Dermis blood vessel endothelial cell (primary cell): Measurements from ENCODE around the gene PLB1. TPM values are rescaled to one million over a fixed set of nuclear protein-coding genes. Genes with fewer than 3 reads are reported as not detected.

Experiments used
- DNase-seq: peaks from one replicate; pipeline ENCODE4 v3.0.0; 2010
- total RNA-seq: library from RNA; depleted of rRNA; stranded (reverse); fragments of >200 nt; gene quantifications from 2 replicates; pipeline ENCODE4 v1.2.3, GENCODE V29; 2014

Gene PLB1
- total RNA-seq, 1 donor from 2014 or later: 1.0 TPM

DNA sequence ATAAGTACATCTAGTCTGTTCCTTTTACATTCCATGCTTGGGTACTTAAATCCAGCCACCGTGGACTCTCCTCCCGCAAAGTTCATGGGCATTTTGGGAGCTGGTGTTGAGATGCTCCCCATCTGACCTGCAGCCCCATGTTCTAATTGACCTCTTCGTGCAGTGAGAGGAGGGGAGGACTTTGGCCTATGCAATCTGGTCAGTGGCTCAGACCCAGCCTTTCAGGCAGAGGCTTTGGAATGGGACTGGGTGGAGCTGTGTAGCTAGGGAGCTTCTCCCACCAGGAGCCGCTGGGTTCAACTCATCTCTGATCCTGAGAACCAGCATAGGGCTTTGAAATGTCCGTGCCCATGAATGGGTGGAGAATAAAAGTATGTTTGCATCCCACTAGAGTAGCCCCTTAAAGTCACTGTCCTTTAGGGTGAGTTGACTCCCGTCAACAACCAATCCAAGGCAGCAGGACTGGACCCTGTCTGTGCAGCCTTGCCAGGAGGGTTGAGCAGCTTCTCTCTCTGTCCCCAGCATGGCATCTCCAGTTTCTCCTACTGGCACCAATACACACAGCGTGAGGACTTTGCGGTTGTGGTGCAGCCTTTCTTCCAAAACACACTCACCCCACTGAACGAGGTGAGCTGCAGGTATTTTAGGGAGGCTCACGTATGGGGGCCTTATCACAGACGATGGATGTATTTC, 135.8 kb downstream of the PLB1 start:
- DNase-seq: no peak

DNA sequence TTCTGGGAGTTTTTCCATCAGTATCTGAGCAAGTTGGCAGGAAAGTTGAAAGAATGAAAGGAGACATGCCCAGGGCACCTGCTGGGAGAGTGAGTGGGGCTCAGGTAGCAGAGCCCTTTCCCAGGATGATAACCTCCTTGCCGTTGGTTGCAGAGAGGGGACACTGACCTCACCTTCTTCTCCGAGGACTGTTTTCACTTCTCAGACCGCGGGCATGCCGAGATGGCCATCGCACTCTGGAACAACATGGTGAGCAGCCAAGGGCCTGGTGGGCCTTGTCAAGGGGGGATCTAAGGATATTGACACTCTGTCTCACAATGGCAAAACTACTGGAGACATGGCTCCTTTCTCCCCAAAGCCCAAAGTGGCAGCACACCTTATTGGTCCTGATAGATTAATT, 136.9 kb downstream of the PLB1 start:
- no peak for DNase-seq

DNA sequence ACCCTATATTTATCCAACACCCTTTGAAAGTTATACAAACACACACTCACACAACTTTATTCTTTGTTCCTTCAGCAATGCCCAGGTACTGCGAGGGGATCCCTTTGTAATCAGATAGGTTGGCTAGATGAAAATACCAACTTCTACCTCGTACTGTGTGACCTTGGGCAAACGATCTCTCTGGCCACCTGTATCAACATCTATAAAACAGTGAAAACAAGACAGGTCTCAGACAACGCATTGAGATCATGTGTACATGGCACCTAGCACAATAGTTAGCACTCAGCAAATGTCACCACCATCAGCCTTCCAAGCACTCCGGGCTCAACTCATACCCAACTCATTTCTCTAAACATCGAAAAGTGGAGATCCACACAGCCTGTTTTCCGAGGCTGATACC, 137.3 kb downstream of the PLB1 start:
- DNase-seq: no peak

DNA sequence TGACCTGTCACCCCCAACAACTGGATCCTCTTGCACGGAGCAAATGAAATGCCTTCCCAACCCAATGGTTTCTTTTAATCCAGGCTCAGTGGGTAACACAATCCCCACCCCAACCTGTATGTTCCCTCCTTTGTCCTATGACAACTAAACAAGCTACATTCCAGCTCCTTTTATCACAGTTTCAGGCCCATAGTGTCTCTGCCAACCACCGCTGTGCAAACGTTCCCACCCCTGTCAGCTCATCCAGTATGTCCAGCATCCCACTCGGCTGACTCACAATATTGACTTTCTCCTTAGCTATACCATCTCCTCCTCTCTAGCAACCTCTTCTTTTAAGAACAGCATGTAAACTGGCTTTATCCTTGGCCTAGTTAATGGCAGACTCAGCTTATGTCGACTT, 137.9 kb downstream of the PLB1 start:
- no peak for DNase-seq

DNA sequence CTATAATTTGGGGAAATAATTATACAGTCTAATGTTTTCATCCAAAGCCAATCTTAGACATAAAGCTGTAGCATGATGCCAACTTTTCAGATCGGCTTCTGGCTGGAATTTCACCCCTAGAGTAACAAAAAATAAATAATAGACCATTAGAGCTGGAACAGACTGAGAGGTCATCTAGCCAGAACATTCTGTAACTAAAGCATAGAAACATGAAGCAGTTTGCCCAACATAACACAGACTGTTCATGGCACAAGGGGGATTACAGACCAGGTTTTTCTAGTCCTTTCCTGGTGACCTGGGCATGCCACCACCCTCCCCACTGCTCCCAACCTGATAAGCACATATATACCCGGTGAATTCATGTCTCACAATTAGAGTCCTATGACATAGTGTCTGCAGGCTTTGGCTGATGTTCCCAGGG, 139.3 kb downstream of the PLB1 start:
- DNase-seq: no peak

DNA sequence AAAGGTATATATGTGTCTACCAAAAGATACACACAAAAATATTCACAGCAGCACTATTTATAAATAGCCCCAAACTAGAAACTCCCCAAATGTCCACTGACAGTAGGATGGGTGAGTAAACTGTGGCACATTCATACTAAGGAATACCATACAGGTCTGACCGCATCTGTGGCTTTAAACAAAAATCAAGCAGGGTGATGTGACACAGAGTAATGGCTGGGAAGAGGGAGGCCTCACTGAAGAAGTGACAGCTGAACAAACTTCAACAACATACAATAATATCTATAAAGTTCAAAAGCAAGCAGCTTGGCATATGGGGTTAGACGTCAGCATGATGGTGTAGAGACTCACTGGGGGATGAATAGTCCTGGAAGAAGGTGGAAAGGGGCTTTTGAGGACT, 140.6 kb downstream of the PLB1 start:
- no peak for DNase-seq

DNA sequence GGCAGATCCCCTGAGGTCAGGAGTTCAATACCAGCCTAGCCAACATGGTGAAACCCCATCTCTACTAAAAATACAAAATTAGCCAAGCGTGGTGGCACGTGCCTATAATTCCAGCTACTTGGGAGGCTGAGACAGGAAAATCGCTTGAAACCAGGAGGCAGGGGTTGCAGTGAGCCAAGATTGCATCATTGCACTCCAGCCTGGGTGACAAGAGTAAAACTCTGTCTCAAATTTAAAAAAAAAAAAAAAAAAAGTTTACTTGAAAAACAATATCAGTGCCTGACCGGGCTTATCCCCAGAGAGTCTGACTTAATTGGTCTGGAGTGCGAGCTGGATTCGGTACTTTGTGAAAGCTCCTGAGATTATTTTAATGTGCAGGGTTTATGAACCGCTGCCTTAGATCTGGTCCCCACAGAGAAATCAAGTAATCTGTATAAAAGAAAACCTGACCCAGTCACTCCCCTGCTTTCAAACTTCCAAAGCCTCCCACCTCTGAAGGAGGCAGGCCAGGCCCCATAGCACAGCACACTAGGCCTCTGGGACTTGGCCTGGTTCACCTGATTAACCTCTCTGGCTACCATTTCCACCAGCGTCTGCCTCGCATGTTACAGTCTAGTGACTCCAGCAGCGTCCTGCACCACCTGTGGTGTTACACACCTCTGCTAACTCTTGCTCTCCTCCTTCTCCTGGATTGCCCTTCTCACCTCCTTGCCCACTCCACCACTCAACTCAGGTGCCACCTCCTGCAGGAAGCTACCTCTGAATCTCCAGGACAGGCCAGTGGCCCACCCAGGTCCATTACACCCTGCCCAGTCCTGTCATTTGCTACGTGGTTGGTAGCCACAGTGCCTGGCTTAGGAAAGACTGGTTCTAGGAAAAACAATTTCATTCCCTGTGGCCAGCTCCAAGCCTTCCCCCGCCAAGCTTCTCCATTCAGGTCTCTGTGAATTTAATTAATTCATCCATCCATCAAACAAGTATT, 141.5 kb downstream of the PLB1 start:
- no peak for DNase-seq

DNA sequence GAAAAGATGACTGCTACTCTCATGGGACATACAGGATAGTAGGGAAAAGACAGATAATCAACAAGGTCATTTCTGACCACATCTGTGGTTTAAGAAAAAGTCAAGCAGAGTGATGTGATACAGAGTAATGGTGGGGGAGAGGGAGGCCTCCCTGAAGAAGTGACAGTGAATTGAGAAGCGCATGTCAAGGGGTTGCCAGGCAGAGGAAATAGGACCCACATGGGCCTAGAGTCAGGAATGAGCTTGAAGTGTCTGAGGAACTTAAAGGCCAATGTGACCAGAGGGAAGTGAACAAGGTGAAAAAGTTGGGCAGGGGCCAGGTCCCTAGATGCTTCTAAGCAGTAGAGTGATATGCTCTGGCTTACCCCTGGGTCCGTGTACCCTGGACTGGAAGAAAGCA, 142.2 kb downstream of the PLB1 start:
- DNase-seq: no peak

DNA sequence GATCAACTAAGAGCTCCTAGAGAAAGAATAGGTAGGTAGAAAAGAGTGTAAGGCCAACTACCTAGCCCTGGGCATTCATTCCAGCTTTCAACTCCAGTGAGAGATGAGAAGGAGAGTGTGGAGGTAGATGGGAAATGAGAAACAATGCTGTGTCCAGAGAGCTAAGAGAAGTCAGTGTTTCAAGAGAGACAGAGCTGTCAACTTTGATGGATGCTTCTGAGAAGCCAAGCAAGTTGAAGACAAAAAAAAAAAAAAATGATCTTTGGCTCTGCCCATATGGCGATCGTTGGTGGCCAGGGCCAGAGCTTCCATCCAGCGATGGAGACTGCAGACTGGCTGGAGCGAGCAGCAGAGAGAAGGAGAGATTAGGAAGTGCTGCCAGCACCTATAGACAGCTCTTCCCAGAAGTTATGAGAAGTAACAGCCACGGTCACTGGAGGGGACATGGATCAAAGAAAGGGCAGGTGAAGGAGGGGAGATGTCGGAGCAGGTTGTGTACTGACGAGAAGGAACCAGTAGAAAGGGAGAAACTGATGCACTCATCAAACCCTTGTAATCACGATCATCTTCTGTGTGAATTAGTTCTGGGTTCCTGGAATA, 143.3 kb downstream of the PLB1 start:
- no peak for DNase-seq

DNA sequence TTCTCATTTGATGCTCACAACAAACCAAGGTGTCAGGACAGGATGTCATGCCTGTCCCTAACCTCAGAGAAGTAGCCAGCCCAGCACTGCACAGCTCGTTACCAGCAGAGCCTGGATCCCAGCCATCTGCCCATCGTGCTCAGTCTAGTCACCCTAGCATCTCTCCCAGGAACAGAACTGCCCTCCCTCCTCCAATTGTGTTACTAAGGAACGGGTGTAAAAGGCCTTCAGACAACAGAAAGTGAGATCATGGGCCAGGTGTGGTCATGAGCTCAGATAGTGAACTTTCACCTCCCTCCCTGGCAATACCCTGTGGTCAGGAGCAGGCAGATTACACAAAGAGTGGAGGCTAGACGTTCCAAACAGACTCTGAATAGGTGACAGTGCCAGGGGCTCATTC, 144.0 kb downstream of the PLB1 start:
- DNase-seq: no peak

DNA sequence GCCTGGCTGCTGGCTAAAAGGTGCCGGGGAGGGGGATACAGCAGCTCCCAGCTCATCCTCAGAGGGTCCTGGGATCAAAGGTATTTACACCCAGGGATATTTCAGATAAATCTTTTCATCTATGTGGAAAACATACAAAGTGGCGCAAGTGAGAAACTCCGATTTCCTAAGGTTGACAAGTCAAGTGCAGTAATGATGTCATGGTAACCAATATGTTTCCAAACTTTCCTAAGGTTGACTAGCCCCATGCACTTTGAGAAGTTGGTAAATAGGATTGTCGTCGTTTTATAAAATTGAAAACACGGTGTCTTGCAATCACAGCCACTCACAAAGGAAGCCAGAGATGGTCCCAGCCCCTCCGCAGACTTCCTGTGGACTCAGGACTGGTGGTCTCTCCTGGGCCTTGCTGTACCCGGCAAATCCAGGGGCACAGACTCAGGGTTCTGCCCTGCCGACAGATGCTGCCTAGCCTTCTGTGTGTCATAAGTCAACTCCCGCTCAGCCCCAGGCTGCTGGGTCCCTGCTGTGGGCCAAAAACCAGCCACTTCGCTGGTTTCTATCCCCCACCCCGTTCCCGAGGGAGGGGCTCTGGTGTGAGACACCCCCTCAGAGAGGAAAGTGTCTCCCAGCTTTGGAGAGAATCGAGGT, 144.5 kb downstream of the PLB1 start:
- no peak for DNase-seq

DNA sequence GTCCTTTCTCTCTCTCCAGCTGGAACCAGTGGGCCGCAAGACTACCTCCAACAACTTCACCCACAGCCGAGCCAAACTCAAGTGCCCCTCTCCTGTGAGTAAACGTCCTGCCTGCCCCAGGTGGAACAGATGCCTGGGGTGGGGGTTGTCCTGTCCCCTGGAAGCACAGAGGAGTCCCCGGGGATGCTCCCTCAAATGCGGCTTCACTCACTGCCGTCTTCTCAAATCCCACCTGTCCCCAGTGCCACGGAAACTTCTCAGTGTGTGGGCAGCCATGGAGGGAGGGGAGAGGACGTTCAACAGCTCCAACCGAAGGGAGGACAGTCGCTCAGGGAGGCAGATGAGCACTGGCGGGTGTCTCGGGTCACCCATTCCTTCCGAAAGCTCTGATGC, 145.0 kb downstream of the PLB1 start:
- no peak for DNase-seq

DNA sequence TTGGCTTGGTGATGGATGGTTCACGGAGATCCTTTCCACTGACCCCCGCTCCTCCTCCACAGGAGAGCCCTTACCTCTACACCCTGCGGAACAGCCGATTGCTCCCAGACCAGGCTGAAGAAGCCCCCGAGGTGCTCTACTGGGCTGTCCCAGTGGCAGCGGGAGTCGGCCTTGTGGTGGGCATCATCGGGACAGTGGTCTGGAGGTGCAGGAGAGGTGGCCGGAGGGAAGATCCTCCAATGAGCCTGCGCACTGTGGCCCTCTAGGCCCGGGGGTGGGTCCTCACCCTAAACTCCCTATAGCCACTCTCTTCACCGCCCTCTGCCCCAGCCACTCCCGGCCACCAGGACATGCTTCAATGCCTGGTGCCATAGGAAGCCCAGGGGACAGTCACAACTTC, 146.9 kb downstream of the PLB1 start:
- DNase-seq: no peak

DNA sequence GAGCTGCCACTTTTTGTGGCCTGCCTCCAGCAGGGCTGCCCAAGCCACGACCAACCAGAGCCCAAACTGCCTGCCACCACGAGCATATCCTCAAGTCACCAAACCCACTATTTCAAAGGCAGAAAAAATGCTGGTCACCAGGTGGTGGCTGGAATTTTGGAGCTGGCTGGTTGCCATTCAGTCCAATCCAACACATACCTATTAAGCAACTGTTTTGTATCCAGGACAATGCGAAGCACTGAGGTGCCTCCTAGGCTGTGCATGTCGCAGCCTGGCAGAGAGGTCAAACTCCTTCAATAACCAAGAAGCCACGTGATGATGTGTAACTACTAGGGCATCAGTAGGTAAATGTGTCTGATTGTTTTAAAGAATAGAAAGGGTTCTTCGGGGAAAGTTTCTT, 147.5 kb downstream of the PLB1 start:
- no peak for DNase-seq

DNA sequence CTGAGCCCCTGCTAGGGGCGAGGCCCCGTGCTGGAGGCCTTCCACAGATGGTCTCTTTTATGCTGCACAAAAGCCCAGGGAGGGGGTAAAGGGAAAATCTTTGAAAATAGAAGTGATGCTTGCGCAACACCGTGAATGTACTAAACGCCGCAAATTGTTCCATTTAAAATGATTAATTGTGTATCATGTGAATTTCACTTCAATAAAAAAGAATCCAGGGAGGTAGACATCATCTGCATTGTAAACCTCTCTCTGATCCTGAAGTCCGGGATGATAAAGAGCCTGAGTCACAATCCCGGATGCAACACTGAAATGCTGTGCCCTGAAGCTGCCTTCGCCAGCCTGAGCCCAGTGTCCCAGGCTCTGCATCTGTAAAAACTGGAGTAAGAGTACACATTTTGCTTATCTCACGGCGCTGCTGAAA, 148.1 kb downstream of the PLB1 start:
- peak; percentile 54 for DNase-seq

DNA sequence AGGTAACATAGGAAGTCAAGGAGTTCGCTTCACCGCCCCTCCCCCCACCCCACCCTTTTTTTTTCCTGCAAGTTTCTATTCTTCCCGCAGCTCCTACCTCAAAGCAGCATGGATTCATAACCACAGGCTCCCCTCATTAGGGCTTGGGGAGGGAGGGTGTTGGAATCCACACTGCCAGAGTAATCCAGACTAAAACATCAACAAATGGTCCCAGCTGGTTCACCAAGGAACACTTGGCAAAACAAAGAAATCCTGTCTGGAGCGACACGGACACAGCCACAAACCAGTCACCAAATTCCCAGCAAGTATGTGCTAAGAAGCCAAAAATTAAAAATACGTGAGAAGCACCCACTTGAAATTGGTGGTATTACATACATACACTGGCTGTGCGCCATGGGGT, 148.9 kb downstream of the PLB1 start:
- DNase-seq: no peak

DNA sequence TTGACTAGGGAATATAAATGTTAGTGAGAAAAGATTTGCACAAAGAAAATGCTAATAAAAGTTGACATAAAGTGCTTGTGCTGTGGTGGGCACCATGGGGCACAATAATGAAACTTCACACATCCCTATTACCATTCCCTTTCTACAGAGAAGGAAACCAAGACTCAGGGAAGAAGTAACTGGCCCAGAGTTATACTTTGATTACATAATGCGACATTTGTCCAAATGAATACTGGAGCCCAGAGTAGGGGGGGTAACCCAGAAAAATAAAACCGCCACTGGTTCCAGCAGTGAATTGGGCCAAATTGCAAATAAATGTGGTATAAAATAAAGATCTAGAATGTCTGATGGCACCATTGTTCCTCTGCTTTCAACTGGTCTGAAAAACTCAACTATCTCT, 149.7 kb downstream of the PLB1 start:
- DNase-seq: no peak

DNA sequence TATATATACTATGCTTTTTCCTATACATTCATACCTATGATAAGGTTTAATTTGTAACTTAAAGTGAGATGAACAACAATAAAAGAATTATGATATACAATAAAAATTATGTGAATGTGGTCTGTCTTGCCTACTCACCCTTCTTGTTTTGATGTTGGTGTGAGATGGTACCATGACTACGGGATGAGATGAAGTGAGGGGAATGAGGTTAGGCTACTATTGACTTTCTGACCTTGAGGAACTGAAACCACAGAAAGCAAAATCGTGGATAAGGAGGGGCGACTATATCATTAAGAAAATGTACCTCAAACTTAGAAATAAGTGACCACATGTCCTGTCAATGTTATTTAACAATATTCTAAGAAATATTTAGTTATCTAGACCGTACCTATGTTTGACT, 151.8 kb downstream of the PLB1 start:
- DNase-seq: no peak

DNA sequence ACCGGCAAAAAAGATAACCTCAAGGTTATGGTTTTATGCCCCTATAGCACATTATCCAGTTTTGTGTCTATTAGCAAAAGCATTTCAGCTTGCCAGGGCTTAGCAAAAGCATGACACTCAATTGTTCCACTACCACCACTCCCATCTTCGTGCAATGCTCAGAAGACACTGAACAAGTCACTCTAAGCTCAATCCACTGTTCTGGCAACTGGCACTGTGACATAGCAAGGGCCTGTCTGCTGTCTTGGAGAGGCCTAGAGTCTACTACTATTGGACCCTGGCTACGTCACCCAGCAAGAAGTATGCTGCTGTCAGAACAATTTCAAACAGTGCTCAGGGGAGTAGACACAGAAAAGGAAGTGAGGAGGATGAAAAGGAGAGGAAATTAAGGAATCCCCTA, 152.3 kb downstream of the PLB1 start:
- DNase-seq: no peak

DNA sequence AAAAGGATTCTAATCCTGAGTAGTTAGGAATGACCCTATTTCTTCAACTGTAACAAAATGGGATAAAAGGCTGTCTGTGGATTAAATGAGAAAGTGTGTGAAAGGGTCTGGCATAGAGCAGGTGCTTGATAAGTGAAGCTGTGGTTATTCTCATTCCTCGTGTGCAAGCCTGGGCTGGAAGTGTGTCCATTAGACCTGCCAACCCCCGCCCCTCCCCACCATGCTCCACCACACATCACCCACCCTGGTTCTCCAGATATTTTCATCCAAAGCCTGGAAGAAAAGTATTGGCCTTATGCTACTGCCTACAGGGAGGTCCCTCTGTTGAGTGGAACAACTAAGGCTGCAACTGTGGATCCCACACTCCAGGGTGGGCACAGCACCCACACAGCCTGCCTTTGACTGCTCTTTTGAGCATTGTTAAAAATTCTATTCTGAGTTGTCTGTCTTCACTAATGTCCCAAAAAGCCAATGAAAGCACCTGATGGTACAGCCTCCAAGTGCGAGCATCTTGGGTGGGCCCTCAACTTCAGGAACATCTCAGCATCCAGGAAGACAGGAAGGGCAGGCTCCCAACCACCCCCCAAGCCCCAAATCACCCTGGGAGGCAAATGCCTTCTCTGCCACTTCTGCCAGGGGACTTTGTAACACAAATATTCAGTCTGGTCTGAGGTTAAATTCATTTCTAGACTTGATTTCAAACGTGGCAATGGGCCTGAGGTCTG, 153.0 kb downstream of the PLB1 start:
- no peak for DNase-seq

DNA sequence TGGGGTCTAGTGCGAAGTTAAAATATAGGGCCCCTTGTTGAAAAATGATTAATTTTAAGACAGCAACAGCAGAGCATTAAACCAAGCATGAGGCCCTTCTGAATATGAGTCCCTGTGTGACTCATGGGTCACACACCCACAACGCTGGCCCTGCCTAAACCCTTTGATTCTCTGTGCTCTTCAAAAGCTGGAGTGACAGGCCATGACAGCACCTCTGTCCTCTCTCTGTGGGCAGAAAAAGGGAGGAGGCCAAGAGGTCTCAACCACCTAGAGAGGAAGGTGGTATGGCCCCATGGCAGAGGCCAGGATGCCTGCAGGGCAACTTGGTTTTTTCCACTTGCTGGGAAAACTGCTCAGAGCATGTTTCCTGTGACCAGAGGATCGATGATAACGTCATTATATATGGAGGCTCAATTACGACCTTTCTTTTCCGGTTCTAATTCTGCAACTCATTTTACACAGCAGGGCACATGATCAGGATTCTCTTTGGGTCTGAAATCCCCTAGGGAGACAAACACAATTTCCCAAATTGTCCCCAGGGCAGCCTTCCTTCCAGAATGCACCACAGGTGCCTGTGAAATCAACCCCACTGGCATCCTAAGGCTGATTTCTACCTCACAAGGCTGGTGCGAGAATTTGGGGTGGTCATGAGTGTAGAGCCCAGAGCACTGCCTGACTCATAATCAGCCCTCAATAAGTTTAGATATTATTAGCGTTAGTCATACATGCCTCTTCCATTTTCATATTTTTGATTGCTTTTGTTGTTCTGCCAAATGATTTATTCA, 153.8 kb downstream of the PLB1 start:
- peak; percentile 70 for DNase-seq

DNA sequence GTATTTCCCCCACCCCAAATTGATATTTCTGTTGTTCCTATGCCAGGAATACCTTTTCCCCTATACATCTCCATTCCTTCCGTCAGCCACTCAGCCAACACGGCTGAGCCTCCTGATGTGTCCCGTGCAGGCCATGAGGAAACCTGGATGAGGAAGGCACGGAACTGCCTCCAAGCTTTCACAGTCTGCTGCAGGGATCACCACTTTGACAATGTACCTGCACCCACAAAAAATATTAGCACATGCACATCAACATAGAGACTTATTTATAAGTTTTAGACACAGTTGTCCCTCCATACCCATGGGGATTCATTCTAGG, 154.4 kb downstream of the PLB1 start:
- DNase-seq: no peak
